Astrocyte (in vitro differentiated cells and primary cell): ENCODE data around the gene CERS1. TPM values are rescaled to one million over a fixed set of nuclear protein-coding genes. Genes with fewer than 3 reads are reported as not detected.
A peak's percentile ranks its signal among the peaks of the same experiment; 100 is the strongest.

Experiments
- DNase-seq: peaks from one replicate; pipeline ENCODE4 v3.0.0-alpha.2; 2010; ENCODE audit warnings: low read depth
- FAIRE-seq: peaks from 2 replicates; lab custom pipeline; 2011; peaks lifted over from hg19 to GRCh38; lab: Jason Lieb, UNC
- H2AFZ ChIP-seq: 2 replicates; pipeline ENCODE4 v1.6.0; 2012; ENCODE audit warnings: low read depth, low read length, inconsistent platforms
- H3K27ac ChIP-seq: 2 replicates; pipeline ENCODE4 v1.5.1; 2011; ENCODE audit warnings: low read depth, low read length, inconsistent platforms
- H3K27me3 ChIP-seq: 2 replicates; pipeline ENCODE4 v1.6.0; 2011; ENCODE audit warnings: low read length, inconsistent platforms; ENCODE audit not compliant: insufficient read depth
- H3K36me3 ChIP-seq: 2 replicates; pipeline ENCODE4 v1.5.1; 2011; ENCODE audit warnings: low read length, inconsistent platforms; ENCODE audit not compliant: insufficient read depth
- H3K4me1 ChIP-seq: 2 replicates; pipeline ENCODE4 v1.5.1; 2011; ENCODE audit warnings: low read length, inconsistent platforms; ENCODE audit not compliant: insufficient read depth
- H3K4me2 ChIP-seq: 2 replicates; pipeline ENCODE4 v1.6.0; 2012; ENCODE audit warnings: low read length, inconsistent platforms
- H3K4me3 ChIP-seq: 2 replicates; pipeline ENCODE4 v1.5.1; 2011; ENCODE audit warnings: low read depth, mild to moderate bottlenecking, low read length, inconsistent platforms; ENCODE audit not compliant: insufficient read depth
- H3K79me2 ChIP-seq: 2 replicates; pipeline ENCODE4 v1.6.0; 2012; ENCODE audit warnings: mild to moderate bottlenecking, low read length, inconsistent platforms; ENCODE audit not compliant: insufficient read depth
- H3K9ac ChIP-seq: 2 replicates; pipeline ENCODE4 v1.6.0; 2012; ENCODE audit warnings: mild to moderate bottlenecking, low read length, inconsistent platforms
- H3K9me3 ChIP-seq: 2 replicates; pipeline ENCODE4 v1.5.1; 2012; ENCODE audit warnings: low read depth, mild to moderate bottlenecking, low read length, inconsistent platforms; ENCODE audit not compliant: insufficient read depth
- H4K20me1 ChIP-seq: 2 replicates; pipeline ENCODE4 v1.6.0; 2012; ENCODE audit warnings: low read length, inconsistent platforms; ENCODE audit not compliant: insufficient read depth
- H3K27ac Mint-ChIP-seq: one replicate; pipeline ENCODE4 v1.8.0; 2021; ENCODE audit warnings: mild to moderate bottlenecking, mixed read lengths; ENCODE audit not compliant: unreplicated experiment
- H3K27me3 Mint-ChIP-seq: one replicate; pipeline ENCODE4 v1.8.0; 2021; ENCODE audit warnings: low read depth, mixed read lengths; ENCODE audit not compliant: unreplicated experiment
- H3K36me3 Mint-ChIP-seq: one replicate; pipeline ENCODE4 v1.8.0; 2021; ENCODE audit warnings: low read depth, mixed read lengths; ENCODE audit not compliant: unreplicated experiment
- H3K4me1 Mint-ChIP-seq: one replicate; pipeline ENCODE4 v1.8.0; 2021; ENCODE audit warnings: low read depth, mixed read lengths; ENCODE audit not compliant: unreplicated experiment
- H3K4me3 Mint-ChIP-seq: one replicate; pipeline ENCODE4 v1.8.0; 2021; ENCODE audit warnings: mild to moderate bottlenecking, moderate library complexity, mixed read lengths; ENCODE audit not compliant: unreplicated experiment
- H3K9me3 Mint-ChIP-seq: one replicate; pipeline ENCODE4 v1.8.0; 2021; ENCODE audit warnings: mild to moderate bottlenecking, mixed read lengths; ENCODE audit not compliant: unreplicated experiment
- EZH2 ChIP-seq: IDR thresholded peaks from 2 replicates; pipeline ENCODE4 v1.6.1; 2012; ENCODE audit warnings: mild to moderate bottlenecking, low read length, inconsistent platforms; ENCODE audit not compliant: insufficient read depth
- total RNA-seq: library from RNA; stranded (reverse); gene quantifications from 2 replicates; pipeline ENCODE4 v1.2.1, GENCODE V29; 2021
- TF ChIP-seq, protein P1 (sequence below): IDR thresholded peaks from 2 replicates; pipeline ENCODE4 v1.5.1; 2011; ENCODE audit warnings: low read depth, mild to moderate bottlenecking, inconsistent platforms, low read length, moderate library complexity; ENCODE audit not compliant: insufficient read depth

Gene CERS1
- total RNA-seq, 1 donor from 2014 or later: 6.8 TPM

DNA sequence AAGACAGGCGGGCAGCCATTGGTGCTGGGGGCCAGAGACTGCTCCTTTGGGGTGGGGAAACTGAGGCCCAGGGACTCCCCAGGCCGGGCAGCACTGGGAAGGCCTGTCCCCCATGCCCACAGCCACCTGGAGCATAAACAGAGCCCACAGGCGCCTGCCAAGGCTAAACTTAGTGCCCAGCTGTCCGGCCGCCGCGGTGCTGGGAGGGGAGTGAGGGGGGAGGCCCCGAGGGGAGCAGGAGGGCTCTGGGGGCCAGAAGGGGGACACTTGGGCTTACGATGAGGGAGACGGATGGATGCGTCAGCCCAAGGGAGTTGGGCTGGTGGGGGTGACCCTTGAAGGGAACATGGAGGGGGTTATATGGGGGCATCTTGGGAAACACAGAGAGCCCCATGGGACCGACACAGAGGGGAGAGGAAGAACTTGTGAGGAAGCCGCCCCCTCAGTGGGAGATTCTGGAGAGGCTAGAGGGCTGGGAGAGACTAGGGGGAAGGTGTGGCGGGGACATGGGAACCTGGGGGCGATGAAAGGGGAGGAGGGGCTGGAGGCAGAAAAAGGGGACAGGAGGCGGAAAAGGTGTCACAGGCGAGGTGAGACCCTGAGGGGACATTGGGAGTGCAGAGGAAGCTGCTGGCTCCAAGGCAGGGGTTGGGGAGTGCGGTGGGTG is 2.2 kb downstream of the CERS1 start:
- Histone ChIP-seq H4K20me1 (peaks cover 24% of the 10 kb centered on the region), H3K9ac (no peak overlapping the region), H3K9me3 (no peaks in the 10 kb centered on the region), H3K27ac (no peak overlapping the region), H3K27me3 (peaks cover 7% of the 10 kb centered on the region), H2AFZ (no peak overlapping the region), H3K4me1 (peaks cover 9% of the 10 kb centered on the region), H3K79me2 (no peaks in the 10 kb centered on the region), H3K4me2 (no peak overlapping the region), H3K4me3 (no peak overlapping the region), H3K36me3 (no peaks in the 10 kb centered on the region)
- H3K4me1 Mint-ChIP-seq: peaks cover 2% of the 10 kb centered on the region
- FAIRE-seq (no peak), DNase-seq (no peak)
- peaks cover 8% of the 10 kb centered on the region for H3K36me3 Mint-ChIP-seq
- no peak overlapping the region for H3K27ac Mint-ChIP-seq
- H3K27me3 Mint-ChIP-seq: no peaks in the 10 kb centered on the region
- TF ChIP-seq EZH2: no peak
- TF ChIP-seq, protein P1, sequence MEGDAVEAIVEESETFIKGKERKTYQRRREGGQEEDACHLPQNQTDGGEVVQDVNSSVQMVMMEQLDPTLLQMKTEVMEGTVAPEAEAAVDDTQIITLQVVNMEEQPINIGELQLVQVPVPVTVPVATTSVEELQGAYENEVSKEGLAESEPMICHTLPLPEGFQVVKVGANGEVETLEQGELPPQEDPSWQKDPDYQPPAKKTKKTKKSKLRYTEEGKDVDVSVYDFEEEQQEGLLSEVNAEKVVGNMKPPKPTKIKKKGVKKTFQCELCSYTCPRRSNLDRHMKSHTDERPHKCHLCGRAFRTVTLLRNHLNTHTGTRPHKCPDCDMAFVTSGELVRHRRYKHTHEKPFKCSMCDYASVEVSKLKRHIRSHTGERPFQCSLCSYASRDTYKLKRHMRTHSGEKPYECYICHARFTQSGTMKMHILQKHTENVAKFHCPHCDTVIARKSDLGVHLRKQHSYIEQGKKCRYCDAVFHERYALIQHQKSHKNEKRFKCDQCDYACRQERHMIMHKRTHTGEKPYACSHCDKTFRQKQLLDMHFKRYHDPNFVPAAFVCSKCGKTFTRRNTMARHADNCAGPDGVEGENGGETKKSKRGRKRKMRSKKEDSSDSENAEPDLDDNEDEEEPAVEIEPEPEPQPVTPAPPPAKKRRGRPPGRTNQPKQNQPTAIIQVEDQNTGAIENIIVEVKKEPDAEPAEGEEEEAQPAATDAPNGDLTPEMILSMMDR: no peak
- H3K9me3 Mint-ChIP-seq: no peaks in the 10 kb centered on the region
- H3K4me3 Mint-ChIP-seq: peak overlapping the region; percentile 54

DNA sequence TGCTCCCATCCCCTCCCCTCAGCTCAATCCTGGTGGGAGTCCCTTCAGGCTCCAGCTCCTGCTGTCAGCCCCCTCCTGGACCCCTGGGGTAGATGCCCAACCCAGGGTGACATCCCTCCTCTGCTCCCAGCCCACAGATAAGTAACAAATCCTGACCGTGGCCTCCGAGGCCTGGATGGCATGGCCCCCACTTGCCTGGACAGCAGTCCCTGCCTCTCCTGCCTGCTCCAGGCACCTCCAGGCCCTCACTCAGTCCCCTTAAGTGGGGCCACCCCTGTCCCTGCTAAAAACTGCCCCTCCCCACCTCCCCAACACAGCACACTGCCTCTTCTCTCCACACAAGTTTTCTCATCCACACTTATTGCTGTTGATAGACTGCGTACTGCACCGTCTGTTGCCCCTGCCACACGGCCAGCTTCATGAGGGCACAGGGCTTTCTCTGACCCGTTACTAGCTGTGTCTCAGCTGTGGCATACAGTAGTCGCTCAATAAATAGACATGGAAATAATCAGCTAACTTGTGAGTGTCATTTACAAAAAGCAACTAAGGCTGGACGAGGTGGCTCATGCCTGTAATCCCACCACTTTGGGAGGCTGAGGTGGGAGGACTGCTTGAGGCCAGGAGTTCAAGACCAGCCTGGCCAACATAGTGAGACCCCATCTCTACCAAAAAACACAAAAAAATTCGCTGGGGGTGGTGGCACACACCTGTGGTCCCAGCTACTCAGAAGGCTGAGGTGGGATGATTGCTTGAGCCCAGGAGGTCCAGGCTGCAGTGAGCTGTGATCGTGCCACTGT is 5.8 kb downstream of the CERS1 start:
- no peak overlapping the region for H3K4me3 ChIP-seq
- Mint-ChIP-seq H3K27ac (no peak overlapping the region), H3K4me3 (no peak overlapping the region), H3K36me3 (peaks cover 10% of the 10 kb centered on the region), H3K4me1 (no peaks in the 10 kb centered on the region), H3K27me3 (no peaks in the 10 kb centered on the region), H3K9me3 (peaks cover 5% of the 10 kb centered on the region)
- no peaks in the 10 kb centered on the region for H3K36me3 ChIP-seq
- H2AFZ ChIP-seq: no peak overlapping the region
- H3K79me2 ChIP-seq: no peaks in the 10 kb centered on the region
- H3K4me2 ChIP-seq: no peak overlapping the region
- no peak for FAIRE-seq
- peaks cover 6% of the 10 kb centered on the region for H4K20me1 ChIP-seq
- H3K9ac ChIP-seq: no peak overlapping the region
- H3K27me3 ChIP-seq: peaks cover 7% of the 10 kb centered on the region
- no peak for TF ChIP-seq EZH2
- TF ChIP-seq, protein P1: no peak
- H3K27ac ChIP-seq: no peak overlapping the region
- DNase-seq: no peak
- H3K9me3 ChIP-seq: no peaks in the 10 kb centered on the region
- peaks cover 9% of the 10 kb centered on the region for H3K4me1 ChIP-seq

DNA sequence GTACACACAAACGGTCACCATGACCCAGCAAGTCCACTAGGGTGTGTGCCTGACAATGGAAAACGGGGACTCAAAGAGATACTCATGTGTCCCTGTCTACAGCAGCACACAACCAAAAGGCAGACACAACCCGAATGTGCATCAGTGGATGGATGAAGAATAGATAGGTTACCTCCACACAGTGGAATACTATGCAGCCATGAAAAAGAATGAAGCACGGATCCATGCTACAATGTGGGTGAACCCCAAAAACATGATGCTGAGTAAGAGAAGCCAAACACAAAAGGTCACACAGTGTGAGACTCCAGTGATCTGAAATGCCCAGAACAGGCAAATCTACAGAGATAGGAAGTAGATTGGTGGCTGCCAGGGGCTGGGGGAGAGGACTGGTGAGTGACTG is 9.0 kb downstream of the CERS1 start:
- H3K9me3 Mint-ChIP-seq: peaks cover 5% of the 10 kb centered on the region
- no peak for FAIRE-seq
- no peak overlapping the region for H2AFZ ChIP-seq
- no peaks in the 10 kb centered on the region for H3K36me3 ChIP-seq
- no peak for DNase-seq
- no peak overlapping the region for H3K4me2 ChIP-seq
- no peaks in the 10 kb centered on the region for H3K4me1 ChIP-seq
- no peak overlapping the region for H3K9ac ChIP-seq
- no peaks in the 10 kb centered on the region for H3K79me2 ChIP-seq
- no peak overlapping the region for H3K4me3 Mint-ChIP-seq
- peaks cover 14% of the 10 kb centered on the region for H3K36me3 Mint-ChIP-seq
- no peaks in the 10 kb centered on the region for H3K9me3 ChIP-seq
- no peak overlapping the region for H3K4me3 ChIP-seq
- H3K27ac Mint-ChIP-seq: no peak overlapping the region
- TF ChIP-seq, protein P1: no peak
- TF ChIP-seq EZH2: no peak
- no peaks in the 10 kb centered on the region for H3K4me1 Mint-ChIP-seq
- H3K27me3 Mint-ChIP-seq: no peaks in the 10 kb centered on the region
- H3K27ac ChIP-seq: no peak overlapping the region
- no peaks in the 10 kb centered on the region for H4K20me1 ChIP-seq
- H3K27me3 ChIP-seq: no peaks in the 10 kb centered on the region
